Stimulated activated CD4-positive, alpha-beta T cell treated with anti-CD3 and anti-CD28 coated beads, Interleukin-15, amount 100 ng/mL, for 24 hours (primary cell): ENCODE measurements around the gene CFAP410.

Source experiments
- DNase-seq: peaks from one replicate; pipeline ENCODE4 v3.0.0-alpha.2; 2020

The CFAP410 gene

GRCh38 chr21:44329971-44330681, 9.1 kb downstream of the CFAP410 start:
- no peak for DNase-seq

GRCh38 chr21:44329086-44329889, 9.9 kb downstream of the CFAP410 start:
- DNase-seq: no peak

GRCh38 chr21:44328242-44328895, 10.8 kb downstream of the CFAP410 start:
- DNase-seq: no peak

- no peak for DNase-seq
Observed at GRCh38 chr21:44327603-44327974, 11.6 kb downstream of the CFAP410 start.

GRCh38 chr21:44326716-44327602, 12.2 kb downstream of the CFAP410 start:
- no peak for DNase-seq

- DNase-seq: no peak
Observed at GRCh38 chr21:44326272-44326647, 12.9 kb downstream of the CFAP410 start.

- DNase-seq: no peak
Observed at GRCh38 chr21:44325386-44326271, 13.6 kb downstream of the CFAP410 start.

- DNase-seq: no peak
Observed at GRCh38 chr21:44324854-44325107, 14.4 kb downstream of the CFAP410 start.

- DNase-seq: no peak
Observed at GRCh38 chr21:44324106-44324853, 14.9 kb downstream of the CFAP410 start.

GRCh38 chr21:44323591-44323990, 15.6 kb downstream of the CFAP410 start:
- no peak for DNase-seq

GRCh38 chr21:44322621-44323325, 16.4 kb downstream of the CFAP410 start:
- no peak for DNase-seq

GRCh38 chr21:44321846-44322450, 17.2 kb downstream of the CFAP410 start:
- no peak for DNase-seq

- DNase-seq: no peak
Observed at GRCh38 chr21:44320847-44321246, 18.3 kb downstream of the CFAP410 start.

- DNase-seq: no peak
Observed at GRCh38 chr21:44319407-44320065, 19.7 kb downstream of the CFAP410 start.

GRCh38 chr21:44318489-44319285, 20.5 kb downstream of the CFAP410 start:
- no peak for DNase-seq

GRCh38 chr21:44317871-44318270, 21.3 kb downstream of the CFAP410 start:
- DNase-seq: no peak

GRCh38 chr21:44317241-44317782, 21.9 kb downstream of the CFAP410 start:
- no peak for DNase-seq

- DNase-seq: no peak
Observed at GRCh38 chr21:44316277-44316900, 22.8 kb downstream of the CFAP410 start.
